Thyroid gland (tissue), 4 donors: ENCODE data around the gene LRBA.

Source experiments
- CTCF ChIP-seq, 6 experiments: fragments of 200-600 bp in 3 of 6; fragments of 450-650 bp in 3 of 6; sonication (generic) in 3 of 6; IDR thresholded peaks; one replicate each; pipeline ENCODE4 v1.5.1; 2016 to 2019; ENCODE audit warnings: antibody characterized with exemption in 6 of 6, mild to moderate bottlenecking in 2 of 6, inconsistent platforms in 1 of 6, moderate library complexity in 1 of 6
- POLR2A ChIP-seq, 2 donors: fragments of 450-650 bp; IDR thresholded peaks; one replicate each; pipeline ENCODE4 v1.6.1; 2017; ENCODE audit warnings: antibody characterized with exemption in 2 of 2, mild to moderate bottlenecking in 2 of 2, moderate library complexity in 1 of 2

- no peak for TF ChIP-seq CTCF (IDR thresholded peaks at IDR 0.05)
- no peak for TF ChIP-seq POLR2A (IDR thresholded peaks at IDR 0.05)
These were observed 17.9 kb downstream of the LRBA start for GRCh38 chr4:150997141-150997540.
